GM19438 (cell line): ENCODE results near the gene GSTA1.
"Not testable (repeated sequence)": the region's sequence is repeated elsewhere in the genome, so short reads cannot be mapped to it uniquely, and the experiment has no call there.

Experiments used
- ATAC-seq: cut with Tn5 transposase; IDR thresholded peaks from one replicate; pipeline ENCODE4 v1.9.1; 2021; ENCODE audit warnings: low read depth; ENCODE audit not compliant: unreplicated experiment

Gene GSTA1

GRCh38 chr6:52809777-52810176 lies 6.2 kb upstream of the GSTA1 start:
- not testable (repeated sequence) for ATAC-seq

GRCh38 chr6:52808660-52809059 lies 5.0 kb upstream of the GSTA1 start:
- ATAC-seq: no peak

GRCh38 chr6:52802806-52803205 lies 810 bp downstream of the GSTA1 start:
- ATAC-seq: no peak

GRCh38 chr6:52801188-52801841 lies 2.3 kb downstream of the GSTA1 start:
- no peak for ATAC-seq

GRCh38 chr6:52799272-52799671 lies 4.3 kb downstream of the GSTA1 start:
- not testable (repeated sequence) for ATAC-seq

GRCh38 chr6:52794366-52794765 lies 9.2 kb downstream of the GSTA1 start:
- ATAC-seq: not testable (repeated sequence)

- ATAC-seq: no peak
Observed at GRCh38 chr6:52790861-52791260, 12.8 kb downstream of the GSTA1 start.

GRCh38 chr6:52789658-52790057 lies 14.0 kb downstream of the GSTA1 start:
- not testable (repeated sequence) for ATAC-seq

- ATAC-seq: no peak
Observed at GRCh38 chr6:52788478-52788877, 15.1 kb downstream of the GSTA1 start.

- no peak for ATAC-seq
Observed at GRCh38 chr6:52787917-52788316, 15.7 kb downstream of the GSTA1 start.

GRCh38 chr6:52786249-52786956 lies 17.2 kb downstream of the GSTA1 start:
- ATAC-seq: no peak

GRCh38 chr6:52782696-52783274 lies 20.8 kb downstream of the GSTA1 start:
- not testable (repeated sequence) for ATAC-seq

- not testable (repeated sequence) for ATAC-seq
Observed at GRCh38 chr6:52782209-52782608, 21.4 kb downstream of the GSTA1 start.

GRCh38 chr6:52779237-52779636 lies 24.4 kb downstream of the GSTA1 start:
- ATAC-seq: no peak

- ATAC-seq: not testable (repeated sequence)
Observed at GRCh38 chr6:52776711-52777351, 26.8 kb downstream of the GSTA1 start.

GRCh38 chr6:52769399-52769798 lies 34.2 kb downstream of the GSTA1 start:
- ATAC-seq: not testable (repeated sequence)

GRCh38 chr6:52767658-52768057 lies 36.0 kb downstream of the GSTA1 start:
- ATAC-seq: not testable (repeated sequence)

GRCh38 chr6:52763322-52763916 lies 40.2 kb downstream of the GSTA1 start, which contains the start of gene GSTA2:
GSTA2 (minus strand) TSS chr6:52763475; CDS start chr6:52757947, 5,528 bp downstream.
- ATAC-seq: not testable (repeated sequence)

GRCh38 chr6:52761673-52762491 lies 41.7 kb downstream of the GSTA1 start:
- ATAC-seq: not testable (repeated sequence)
